GM18498 (cell line): Measurements from ENCODE around the gene NCBP2L.
"Not testable (repeated sequence)": the region's sequence is repeated elsewhere in the genome, so short reads cannot be mapped to it uniquely, and the experiment has no call there.

Source experiments
- ATAC-seq: cut with Tn5 transposase; IDR thresholded peaks from one replicate; pipeline ENCODE4 v1.9.1; 2021; ENCODE audit warnings: mild to moderate bottlenecking, moderate library complexity; ENCODE audit not compliant: unreplicated experiment

The NCBP2L gene

GRCh38 chrX:107804427-107804826, 26.9 kb downstream of the NCBP2L start:
- ATAC-seq, result no peak

DNA sequence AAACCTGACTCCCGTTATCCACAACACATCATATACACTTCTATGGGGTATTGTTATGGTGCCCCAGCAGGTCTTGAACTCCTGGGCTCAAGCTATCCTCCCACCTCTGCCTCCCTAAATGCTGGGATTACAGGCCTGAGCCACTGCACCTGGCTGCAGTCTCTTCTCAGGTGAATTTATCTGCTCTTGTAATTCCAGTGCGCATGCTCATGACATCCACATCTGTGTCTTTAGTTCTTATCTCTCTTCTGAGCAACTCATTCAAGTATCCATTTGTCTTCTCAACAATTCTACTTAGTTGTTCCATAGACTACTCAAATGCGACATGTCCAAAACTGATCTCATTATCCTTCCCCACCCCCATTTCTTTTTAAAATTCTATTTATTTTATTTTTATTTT, 27.6 kb downstream of the NCBP2L start:
- ATAC-seq, result no peak

DNA sequence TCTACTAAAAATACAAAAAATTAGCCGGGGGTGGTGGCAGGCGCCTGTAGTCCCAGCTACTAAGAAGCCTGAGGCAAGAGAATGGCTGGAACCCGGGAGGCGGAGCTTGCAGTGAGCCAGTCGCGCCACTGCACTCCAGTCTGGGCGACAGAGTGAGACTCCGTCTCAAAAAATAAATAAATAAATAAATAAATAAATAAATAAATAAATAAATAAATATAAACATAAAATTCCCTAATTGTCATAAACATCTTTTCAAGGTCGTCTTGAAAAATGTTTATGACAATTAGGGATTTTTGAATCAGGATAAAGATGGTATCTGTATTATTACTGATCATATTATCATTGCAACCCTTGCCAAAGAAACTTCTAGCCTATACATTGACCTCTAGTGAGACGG, 32.5 kb downstream of the NCBP2L start:
- ATAC-seq, result not testable (repeated sequence)

DNA sequence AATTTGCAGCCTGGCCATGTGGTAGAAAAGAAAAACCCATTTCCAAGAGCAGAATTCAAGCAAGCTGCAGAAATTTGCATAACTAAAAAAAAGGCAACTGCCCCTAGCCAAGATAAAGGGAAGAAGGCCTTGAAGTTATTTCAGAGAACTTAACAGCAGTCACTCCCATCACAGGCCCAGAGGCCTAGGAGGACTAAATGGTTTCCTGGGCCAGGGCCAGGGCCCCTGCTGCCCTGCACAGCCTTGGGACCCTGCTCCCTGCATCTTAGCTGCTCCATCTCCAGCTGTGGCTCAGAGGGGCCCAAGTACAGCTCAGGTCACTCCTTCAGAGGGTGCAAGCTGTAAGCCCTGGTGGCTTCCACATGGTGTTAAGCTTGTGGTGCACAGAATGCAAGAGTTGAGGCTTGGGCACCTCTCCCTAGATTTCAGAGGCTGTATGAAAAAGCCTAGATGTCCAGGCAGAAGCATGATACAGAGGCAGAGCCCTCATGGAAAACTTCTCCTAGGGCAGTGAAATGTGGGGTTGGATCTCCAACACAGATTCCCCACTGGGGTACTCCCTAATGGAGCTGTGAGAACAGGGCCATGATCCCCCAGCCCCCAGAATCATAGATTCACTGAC, 41.5 kb downstream of the NCBP2L start:
- ATAC-seq, result no peak

- no peak for ATAC-seq
Measured at GRCh38 chrX:107823042-107823441, 45.5 kb downstream of the NCBP2L start.

DNA sequence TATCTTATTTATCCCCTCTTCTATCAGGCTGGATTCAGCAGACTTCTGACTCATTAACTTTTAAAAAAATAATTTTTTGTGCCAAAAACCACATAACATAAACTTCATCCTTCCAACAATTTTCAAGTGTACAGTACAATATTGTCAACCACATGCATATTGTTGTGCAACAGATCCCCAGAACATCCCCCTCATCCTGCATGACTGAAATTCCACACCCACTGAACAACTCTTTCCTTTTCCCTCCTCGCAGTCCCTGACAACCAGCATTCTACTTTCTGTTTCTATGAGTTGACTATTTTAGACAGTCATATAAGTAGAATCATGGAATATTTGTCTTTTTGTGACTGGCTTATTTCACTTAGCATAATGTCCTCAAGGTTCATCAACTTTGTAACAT, 45.9 kb downstream of the NCBP2L start:
- no peak for ATAC-seq

GRCh38 chrX:107825698-107826237, 48.2 kb downstream of the NCBP2L start, which contains the start of gene MID2:
Gene MID2, plus strand, starts transcription at chrX:107825866. Its CDS starts 561 bp downstream, at chrX:107826427.
- ATAC-seq, result peak; percentile 63

GRCh38 chrX:107826238-107827029, 48.9 kb downstream of the NCBP2L start:
- ATAC-seq, result peak; percentile 71

DNA sequence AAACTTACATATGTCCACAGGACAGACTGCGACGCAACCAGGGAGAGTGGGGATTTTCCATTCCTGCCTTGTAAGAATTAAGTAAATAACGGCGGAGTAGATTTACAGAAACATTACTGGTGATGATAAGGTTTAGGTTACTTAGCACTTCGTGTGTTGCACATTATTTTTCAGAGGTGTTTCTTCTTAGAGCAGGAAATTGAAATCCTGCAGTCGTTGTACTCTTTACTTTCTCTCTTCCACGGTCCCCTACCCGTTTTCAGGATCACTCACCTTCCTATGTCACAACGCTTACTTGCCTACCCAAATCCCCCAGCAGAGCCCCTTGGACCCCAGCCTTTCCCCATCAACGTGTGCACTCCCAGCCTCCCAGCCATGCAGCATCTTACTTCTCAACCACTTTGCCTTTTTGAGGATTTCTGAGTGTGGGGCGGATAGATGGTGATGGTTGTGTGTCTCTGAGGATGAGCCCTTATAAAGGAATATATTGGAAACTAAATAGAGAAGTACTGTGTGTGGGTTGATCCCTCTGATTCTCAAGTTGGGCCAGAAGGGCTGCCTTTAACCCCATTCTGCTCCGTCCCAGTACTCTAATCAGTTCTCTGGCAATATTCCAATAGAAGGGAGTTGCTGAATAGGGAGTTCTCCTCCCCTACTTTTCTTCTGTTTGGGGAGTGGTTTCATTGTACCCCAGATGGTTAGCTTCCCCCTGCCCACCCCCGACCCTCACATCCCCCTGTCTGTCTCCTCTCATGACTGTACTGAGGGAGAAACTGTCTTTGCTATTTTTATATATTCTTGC, 49.7 kb downstream of the NCBP2L start:
- no peak for ATAC-seq

DNA sequence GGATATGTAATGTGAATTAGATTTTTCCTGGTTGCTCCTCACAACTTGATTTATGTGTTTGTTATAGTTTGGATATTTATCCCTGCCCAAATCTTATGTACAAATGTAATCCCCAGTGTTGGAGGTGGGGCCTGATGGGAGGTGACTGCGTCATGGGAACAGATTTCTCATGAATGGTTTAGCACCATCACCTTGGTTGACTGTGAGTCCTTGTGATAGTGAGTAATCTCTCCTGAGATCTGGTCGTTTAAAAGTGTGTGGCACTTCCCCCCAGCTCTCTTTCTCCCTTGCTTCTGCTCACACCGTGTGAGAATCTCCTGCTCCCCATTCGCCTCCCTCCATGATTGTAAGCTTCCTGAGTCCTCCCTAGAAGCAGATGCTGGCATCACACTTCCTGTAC, 50.3 kb downstream of the NCBP2L start:
- ATAC-seq, result no peak

GRCh38 chrX:107829878-107830277, 52.3 kb downstream of the NCBP2L start:
- ATAC-seq, result no peak

- no peak for ATAC-seq
Measured at GRCh38 chrX:107831071-107831730, 53.7 kb downstream of the NCBP2L start.

DNA sequence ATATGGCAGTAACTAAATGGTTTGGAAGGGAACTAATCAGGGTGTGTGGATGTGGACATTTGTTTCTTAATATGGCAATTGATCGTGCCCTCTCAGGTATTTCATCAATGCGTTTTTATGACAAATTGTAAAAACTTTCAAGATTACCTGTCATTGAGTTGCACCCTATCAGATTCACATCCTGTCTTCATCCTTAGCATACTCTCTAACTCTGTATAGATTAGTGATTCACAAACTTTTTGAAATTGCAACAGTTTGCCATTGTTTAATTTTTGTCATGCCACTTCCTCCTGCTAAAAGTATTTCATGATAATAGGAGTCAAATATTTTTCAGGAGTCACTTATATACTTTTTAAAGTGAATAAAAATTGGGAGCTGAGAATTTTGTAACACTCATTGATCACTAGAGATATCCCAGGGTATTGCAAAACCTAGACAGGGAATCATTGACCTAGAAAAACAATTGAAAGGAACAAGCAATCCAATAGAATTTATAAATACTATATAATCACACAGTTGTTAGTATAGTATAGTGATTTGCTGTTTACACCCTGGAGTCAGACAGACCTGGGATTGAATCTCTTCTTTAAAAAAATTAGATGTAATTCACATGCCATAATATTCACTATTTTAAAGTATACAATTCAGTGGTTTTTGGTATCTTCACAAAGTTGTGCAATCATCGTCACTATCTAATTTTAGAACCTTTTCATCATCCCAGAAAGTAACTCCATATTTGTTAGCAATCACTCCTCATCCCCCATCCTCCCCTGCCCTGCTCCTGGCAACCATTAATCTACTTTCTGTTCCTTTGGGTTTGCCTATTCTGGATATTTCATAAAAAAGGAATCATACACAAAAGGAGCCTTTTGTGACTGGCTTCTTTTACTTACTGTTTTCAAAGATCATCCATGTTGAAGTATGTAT, 57.0 kb downstream of the NCBP2L start:
- no peak for ATAC-seq

DNA sequence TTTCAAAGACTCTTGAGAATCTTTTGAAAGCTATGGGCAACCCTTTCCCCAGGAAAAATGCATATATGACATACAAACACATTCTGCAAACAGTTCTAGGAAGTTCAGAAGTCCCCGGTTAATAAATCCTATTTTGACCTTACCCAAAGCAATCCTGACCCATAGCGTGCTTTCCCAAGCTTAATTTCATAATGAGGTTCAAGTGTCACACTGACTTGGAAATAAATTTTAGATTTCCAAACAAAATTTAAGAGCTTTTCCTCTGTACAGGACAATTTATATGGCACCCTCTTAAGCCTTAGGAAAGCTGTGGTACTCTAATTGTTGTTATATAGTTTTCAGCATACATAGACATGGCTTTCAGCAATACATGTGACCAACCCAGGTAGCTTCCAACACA, 59.4 kb downstream of the NCBP2L start:
- ATAC-seq, result no peak

DNA sequence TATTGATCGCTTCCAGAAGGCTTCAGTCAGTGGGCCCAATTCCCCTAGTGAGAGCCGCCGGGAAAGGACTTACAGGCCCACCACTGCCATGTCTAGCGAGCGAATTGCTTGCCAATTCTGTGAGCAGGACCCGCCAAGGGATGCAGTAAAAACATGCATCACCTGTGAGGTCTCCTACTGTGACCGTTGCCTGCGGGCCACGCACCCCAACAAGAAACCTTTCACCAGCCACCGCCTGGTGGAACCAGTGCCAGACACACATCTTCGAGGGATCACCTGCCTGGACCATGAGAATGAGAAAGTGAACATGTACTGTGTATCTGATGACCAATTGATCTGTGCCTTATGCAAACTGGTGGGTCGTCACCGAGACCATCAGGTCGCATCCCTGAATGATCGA, 63.4 kb downstream of the NCBP2L start:
- no peak for ATAC-seq

- ATAC-seq, result no peak
Measured at GRCh38 chrX:107842715-107843400, 65.3 kb downstream of the NCBP2L start.
